OCI-LY7 (cell line): Measurements from ENCODE around the gene LHX3.

Source experiments
- EZH2phosphoT487 ChIP-seq: fragments of 200-600 bp; sonication (generic); IDR thresholded peaks from 2 replicates; pipeline ENCODE4 v1.6.1; 2018; ENCODE audit warnings: low read depth, borderline replicate concordance, mild to moderate bottlenecking, mixed run types, antibody characterized with exemption, low read length, moderate library complexity, mixed read lengths
- TF ChIP-seq, protein P1 (sequence below): fragments of 200-600 bp; sonication (generic); conservative IDR thresholded peaks from 2 replicates; pipeline ENCODE4 v1.5.1; 2014; ENCODE audit warnings: mild to moderate bottlenecking, antibody characterized with exemption, low read length, moderate library complexity, mixed read lengths

DNA sequence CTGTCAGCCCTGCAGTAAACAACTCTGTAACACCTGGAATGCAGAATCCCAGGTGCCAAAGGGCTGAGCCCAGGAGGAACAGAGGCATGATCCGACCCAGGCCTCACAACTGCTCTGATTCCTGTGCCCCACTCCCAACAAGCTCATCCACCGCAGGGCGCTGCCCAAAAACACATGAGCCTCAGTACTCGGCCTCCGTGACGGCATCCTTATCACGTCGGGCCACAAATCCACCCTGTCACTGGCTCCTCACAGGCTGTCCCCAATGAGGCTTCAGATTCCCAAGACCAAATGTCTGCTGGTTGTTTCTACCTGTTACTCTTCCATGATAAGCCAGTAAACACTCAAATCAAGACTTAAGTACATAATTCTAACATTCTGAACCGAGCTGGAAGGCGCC is 25.4 kb upstream of the LHX3 start:
- TF ChIP-seq, protein P1, sequence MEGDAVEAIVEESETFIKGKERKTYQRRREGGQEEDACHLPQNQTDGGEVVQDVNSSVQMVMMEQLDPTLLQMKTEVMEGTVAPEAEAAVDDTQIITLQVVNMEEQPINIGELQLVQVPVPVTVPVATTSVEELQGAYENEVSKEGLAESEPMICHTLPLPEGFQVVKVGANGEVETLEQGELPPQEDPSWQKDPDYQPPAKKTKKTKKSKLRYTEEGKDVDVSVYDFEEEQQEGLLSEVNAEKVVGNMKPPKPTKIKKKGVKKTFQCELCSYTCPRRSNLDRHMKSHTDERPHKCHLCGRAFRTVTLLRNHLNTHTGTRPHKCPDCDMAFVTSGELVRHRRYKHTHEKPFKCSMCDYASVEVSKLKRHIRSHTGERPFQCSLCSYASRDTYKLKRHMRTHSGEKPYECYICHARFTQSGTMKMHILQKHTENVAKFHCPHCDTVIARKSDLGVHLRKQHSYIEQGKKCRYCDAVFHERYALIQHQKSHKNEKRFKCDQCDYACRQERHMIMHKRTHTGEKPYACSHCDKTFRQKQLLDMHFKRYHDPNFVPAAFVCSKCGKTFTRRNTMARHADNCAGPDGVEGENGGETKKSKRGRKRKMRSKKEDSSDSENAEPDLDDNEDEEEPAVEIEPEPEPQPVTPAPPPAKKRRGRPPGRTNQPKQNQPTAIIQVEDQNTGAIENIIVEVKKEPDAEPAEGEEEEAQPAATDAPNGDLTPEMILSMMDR: no peak
- TF ChIP-seq EZH2phosphoT487: no peak
